HG03378 (cell line): ENCODE measurements around the gene MAP3K20.

Experiments used
- ATAC-seq: cut with Tn5 transposase; IDR thresholded peaks from one replicate; pipeline ENCODE4 v1.9.1; 2021; ENCODE audit warnings: mild to moderate bottlenecking, moderate library complexity; ENCODE audit not compliant: unreplicated experiment

Gene MAP3K20

GRCh38 chr2:173050684-173051083 lies 25.0 kb upstream of the MAP3K20 start:
- ATAC-seq = no peak

- ATAC-seq = no peak
These were observed 24.0 kb upstream of the MAP3K20 start for GRCh38 chr2:173051463-173052215.

DNA sequence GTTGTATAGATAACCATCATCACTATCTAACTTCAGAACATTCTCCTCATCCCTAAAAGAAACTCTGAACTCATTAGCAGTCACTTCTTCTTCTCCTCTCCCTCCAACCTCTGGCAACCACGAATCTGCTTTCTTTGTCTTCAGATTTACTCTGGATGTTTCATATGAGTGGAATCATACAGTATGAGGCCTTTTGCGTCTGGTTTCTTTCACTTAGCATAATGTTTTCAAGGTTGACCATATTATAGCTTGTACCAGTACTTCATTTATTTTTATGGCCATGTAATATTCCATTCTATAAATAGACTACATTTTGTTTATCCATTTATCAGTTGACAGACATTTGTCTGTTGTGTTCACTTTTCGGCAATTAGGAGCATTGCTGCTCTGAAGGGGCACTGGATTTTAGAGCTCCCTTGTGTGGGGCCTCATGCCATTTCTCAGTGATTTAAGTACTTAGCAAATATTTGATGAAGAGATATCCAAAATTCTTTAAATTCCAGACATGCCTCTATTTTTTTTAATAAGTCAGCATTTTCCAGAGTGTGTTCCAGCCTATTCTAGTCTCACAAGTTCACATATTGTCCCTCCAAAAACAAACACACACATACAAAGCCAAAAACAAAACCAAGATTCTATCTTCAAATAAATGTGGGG lies 22.5 kb upstream of the MAP3K20 start:
- ATAC-seq = no peak

DNA sequence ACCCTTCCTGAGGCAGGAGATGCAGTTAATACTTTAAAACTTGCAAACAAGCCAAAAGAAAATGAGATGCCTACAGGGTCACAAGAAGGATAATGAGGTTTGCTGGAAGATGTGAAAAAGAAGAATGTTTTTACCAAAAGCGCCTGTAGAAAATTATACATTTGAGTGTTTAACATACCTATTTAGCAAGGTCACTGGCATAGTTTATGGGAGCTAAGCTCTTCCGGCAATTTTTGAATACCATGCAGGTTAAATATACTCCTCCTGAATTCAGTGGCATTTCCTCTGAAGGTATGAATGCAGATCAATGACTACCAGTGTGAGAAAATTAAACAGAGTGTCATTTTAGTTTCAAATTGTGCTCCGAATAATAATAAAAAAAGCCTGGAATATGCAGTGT lies 21.2 kb upstream of the MAP3K20 start:
- no peak for ATAC-seq

GRCh38 chr2:173056705-173057364 lies 18.8 kb upstream of the MAP3K20 start:
- ATAC-seq = no peak

DNA sequence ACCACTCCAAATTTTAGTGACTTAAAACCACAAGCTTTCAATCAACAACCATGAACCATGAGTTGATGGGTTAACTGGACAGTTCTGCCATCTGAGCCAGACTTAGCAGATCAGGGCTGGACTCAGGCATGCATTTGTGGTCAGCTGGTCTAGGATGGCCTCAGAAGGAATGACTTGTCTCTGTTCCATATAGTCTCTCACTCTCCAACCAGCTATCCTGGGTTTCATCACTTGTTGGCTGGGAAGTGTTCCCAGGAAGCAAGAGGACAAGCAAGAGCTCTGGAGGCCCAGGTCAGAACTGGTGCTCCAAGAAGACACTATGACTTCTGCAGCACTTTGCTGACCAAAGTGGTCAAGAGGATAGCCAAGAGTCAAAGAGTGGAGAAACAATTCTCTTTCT lies 17.5 kb upstream of the MAP3K20 start:
- no peak for ATAC-seq

DNA sequence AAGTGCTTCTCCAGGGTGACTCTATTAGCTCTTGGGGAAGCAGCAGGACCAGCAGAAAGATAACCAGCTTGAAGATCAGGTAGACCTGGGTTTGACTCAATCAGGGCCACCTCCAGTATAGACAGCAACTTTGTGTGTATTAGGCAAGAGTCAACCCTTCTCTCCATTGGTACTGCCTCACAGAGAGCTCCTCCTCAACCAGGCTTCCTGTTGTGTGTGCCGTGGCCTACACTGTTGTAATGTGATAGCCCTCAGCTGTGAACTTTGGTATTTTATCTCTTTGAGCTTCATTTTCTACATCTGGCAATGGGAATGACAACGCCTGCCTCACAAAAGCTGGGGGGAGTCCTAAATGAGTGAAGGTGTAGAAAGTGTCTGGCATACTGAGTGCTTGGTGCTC lies 17.0 kb upstream of the MAP3K20 start:
- no peak for ATAC-seq

DNA sequence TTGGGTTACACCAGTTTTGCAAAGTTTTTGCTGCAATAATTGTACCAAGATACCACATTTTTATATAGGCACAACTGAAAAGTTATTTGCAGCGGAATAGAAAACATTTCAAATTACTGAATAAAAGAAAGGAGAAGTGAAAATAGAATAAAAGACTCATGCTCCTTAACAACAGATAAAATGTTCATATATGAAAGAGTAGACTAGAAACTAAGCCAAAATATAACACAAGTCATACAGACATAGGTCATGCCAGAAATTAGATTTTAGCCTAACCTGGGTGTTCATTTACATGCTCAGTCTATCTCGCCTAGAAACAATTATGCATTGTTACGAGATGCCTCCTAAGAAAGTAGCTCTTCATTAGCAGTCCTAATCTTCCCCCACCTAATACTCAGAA lies 16.4 kb upstream of the MAP3K20 start:
- ATAC-seq = no peak

DNA sequence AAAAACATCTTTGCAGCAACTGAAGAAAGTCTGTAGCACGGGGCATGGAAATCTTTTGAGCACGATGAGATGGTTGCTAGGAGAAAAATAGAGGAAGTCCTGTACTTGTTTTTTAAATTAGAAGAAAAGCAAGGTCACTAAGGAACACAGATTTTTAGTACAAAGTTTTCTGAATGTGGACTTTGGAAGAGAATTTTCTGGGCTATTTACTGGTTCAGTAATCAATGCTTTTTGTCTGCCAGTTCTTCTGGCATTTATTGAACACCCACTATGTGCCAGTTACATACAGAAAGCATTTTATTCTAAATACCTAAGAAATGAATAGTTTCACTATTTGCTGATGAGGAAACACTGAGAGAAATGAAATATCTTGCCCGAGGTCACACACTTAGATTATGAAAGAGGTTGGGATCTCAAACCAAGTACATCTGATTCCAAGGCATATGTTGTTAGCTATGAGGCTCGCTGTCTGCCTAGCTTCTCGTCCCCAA lies 15.6 kb upstream of the MAP3K20 start:
- no peak for ATAC-seq

DNA sequence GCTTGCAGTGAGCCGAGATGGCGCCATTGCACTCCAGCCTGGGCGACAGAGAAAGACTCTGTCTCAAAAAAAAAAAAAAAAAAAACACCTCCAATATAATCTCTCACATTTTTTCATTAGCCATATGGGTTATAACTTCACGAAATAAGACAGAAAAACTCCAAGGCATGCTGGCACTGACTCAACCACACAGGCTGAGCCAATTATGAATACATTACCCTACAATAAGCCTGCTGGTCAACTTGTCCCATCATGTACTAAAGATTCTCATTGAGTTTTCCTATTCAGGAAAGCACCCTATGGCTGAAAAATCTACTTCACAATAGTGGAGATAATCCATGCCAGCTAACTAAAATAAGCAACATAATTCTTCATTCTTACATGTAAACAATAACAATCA lies 12.8 kb upstream of the MAP3K20 start:
- no peak for ATAC-seq

DNA sequence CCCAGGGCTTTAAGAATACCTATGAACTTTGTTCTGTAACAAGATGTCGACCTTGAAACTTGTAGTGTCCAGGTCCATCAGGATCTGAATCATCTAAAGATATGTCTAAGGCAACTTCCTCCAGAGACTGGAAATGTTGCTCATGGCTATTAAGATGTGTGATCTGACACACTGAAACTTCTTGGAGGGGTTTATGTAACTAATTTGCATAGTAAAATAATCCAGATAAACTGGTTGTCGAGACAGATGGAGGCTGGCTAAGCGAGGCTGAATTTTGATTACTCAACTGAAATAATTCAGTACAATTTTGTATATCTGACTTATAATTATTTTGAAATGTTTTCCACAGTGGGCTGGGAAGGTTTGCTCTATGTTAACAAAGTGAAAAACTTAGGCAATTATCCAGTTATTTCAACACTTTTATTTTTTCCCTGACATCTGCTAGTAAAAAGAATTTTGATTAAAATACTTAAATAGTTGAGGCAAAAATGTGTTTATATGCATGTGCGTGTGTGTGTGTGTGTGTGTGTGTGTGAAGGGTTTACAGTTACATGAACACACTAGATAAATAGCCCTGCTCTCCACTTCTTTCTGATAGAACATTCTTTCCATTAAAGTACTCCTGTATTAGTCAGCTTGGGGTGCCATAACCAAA lies 11.4 kb upstream of the MAP3K20 start:
- ATAC-seq = no peak

- no peak for ATAC-seq
These were observed 8.6 kb upstream of the MAP3K20 start for GRCh38 chr2:173066887-173067676.

DNA sequence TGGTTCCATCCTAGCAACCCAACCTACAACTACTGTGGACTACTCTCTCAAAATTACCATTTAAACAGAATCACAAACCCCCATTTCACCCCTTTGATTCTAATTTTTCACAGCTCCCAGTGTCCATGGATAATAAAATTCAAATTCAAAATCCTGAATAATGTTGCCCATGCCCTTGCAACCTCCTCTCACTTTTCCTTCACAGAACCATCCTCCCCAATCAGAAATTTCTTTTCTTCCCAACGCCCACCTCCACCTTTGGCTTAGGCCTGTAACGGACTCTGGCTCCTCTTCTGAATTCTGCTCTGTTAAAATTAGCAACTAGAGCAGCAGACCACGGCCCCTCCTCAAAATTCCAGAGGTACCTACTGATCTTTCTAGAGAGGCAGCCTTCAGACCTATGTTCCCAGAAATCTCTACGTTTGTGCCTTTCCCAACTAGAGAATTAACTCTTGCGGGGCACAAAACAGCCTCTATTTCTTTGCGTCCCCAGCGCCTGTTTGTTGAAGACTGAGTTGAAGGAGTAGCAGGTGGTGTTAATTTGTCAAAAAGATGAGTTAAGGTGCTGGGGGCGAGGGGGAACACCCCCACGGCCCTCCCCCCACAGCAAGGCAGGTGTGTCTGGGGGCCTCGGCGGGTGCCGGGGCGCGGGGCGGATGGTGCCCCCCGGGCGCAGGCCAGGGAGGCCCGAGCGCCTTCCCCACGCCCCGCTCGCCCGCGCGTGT lies 428 bp upstream of the MAP3K20 start:
- no peak for ATAC-seq

GRCh38 chr2:173076581-173077345 lies 1.1 kb downstream of the MAP3K20 start:
- peak; percentile 35 for ATAC-seq

DNA sequence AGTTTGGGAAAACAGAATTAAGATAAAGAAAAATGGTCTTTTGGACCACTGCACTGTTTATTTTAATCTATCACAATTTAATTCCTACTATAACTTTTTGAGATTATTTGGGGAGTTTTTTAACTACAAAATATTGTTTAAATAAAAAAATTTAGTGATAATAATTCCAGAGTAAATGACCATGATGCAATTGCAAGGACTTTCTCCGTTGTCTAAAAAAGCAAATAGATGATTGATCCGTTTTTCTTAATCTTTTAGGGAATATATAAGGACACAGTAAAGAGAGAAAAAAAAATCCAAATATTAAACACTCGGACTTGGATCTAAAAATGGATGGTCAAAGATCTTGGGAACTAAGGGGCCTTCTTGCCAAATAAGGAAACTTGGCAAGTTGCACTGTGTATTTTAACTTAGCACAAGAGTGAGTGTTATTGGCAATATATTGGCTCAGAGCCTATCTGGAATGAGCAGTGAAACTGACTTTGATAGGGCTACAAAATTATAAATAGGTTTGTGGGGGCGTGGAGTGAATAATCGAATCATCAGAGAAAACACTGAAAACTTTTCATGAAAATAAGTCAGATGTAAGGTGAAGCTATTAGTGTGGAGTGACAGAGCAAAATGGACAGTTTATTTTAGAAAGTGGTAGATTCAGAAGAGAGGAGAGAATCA lies 2.0 kb downstream of the MAP3K20 start:
- ATAC-seq = no peak

DNA sequence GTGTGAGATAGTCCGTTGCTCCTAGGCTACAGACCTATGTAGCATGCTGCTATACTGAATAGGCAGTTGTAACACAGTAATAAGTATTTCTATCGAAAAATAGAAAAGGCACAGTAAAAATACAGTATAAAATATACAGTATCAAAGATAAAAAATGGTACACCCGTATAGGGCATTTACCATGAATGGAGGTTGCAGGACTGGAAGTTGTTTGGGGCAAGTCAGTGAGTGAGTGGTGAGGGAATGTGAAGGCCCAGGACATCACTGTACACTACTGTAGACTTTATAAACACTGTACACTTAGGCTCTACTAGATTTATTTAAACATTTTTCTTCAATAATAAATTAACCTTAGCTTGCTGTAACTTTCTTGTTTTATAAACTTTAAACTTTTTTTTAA lies 3.5 kb downstream of the MAP3K20 start:
- no peak for ATAC-seq

GRCh38 chr2:173079973-173080860 lies 4.6 kb downstream of the MAP3K20 start:
- no peak for ATAC-seq
